HepG2 (cell line): ENCODE data around the gene GYS1. TPM values are rescaled to one million over a fixed set of nuclear protein-coding genes. Genes with fewer than 3 reads are reported as not detected.

Source experiments
- ADNP ChIP-seq: sonication (generic); formaldehyde crosslinking; IDR thresholded peaks from 2 replicates; pipeline ENCODE4 v1.4.0; 2020; ENCODE audit warnings: missing genetic modification reagents
- ARID5B ChIP-seq: IDR thresholded peaks from 2 replicates; pipeline ENCODE4 v1.4.0; 2020; ENCODE audit warnings: mild to moderate bottlenecking, missing genetic modification reagents
- ATF7-NPFF ChIP-seq: sonication (generic); formaldehyde crosslinking; IDR thresholded peaks from 2 replicates; pipeline ENCODE4 v1.8.1; 2023; ENCODE audit warnings: mild to moderate bottlenecking, low read depth, missing genetic modification reagents, moderate library complexity
- BCL3 ChIP-seq: sonication (generic); formaldehyde crosslinking; IDR thresholded peaks from 2 replicates; pipeline ENCODE4 v1.5.1; 2020; ENCODE audit warnings: mild to moderate bottlenecking, missing genetic modification reagents, moderate library complexity
- EHMT2 ChIP-seq: fragments of 200-600 bp; sonication (generic); IDR thresholded peaks from 2 replicates; pipeline ENCODE4 v1.7.0; 2017; ENCODE audit warnings: antibody characterized with exemption, low read depth, low read length, borderline replicate concordance
- FOXC1 ChIP-seq: sonication (generic); formaldehyde crosslinking; IDR thresholded peaks from 2 replicates; pipeline ENCODE4 v1.8.0; 2022; ENCODE audit warnings: mild to moderate bottlenecking, missing genetic modification reagents, borderline replicate concordance
- LBX2 ChIP-seq: sonication (generic); formaldehyde crosslinking; IDR thresholded peaks from 2 replicates; pipeline ENCODE4 v1.5.0; 2020; ENCODE audit warnings: missing genetic modification reagents, mild to moderate bottlenecking, borderline replicate concordance
- MYNN ChIP-seq: sonication (generic); formaldehyde crosslinking; IDR thresholded peaks from 2 replicates; pipeline ENCODE4 v1.4.0; 2020; ENCODE audit warnings: mild to moderate bottlenecking, low read depth, missing genetic modification reagents
- NONO ChIP-seq, 2 experiments: fragments of 450-650 bp in 1 of 2; sonication (generic) in 1 of 2; formaldehyde crosslinking in 1 of 2; IDR thresholded peaks in 1 of 2; conservative IDR thresholded peaks in 1 of 2; 2 replicates each; pipeline versions ENCODE4 v1.6.1 to v1.8.0; 2017 to 2022; ENCODE audit warnings: mild to moderate bottlenecking in 1 of 2, missing genetic modification reagents in 1 of 2, moderate library complexity in 1 of 2
- NR2F2 ChIP-seq: IDR thresholded peaks from 2 replicates; pipeline ENCODE4 v1.6.1; 2012; ENCODE audit warnings: low read depth, inconsistent platforms, borderline replicate concordance
- ONECUT2 ChIP-seq: sonication (generic); formaldehyde crosslinking; IDR thresholded peaks from 2 replicates; pipeline ENCODE4 v1.4.0; 2020; ENCODE audit warnings: missing genetic modification reagents
- RAD21 ChIP-seq: fragments of 450-650 bp; formaldehyde crosslinking; IDR thresholded peaks from 2 replicates; pipeline ENCODE4 v1.5.0; 2020; ENCODE audit warnings: mild to moderate bottlenecking
- RBM22 ChIP-seq: fragments of 200-400 bp; formaldehyde crosslinking; optimal IDR thresholded peaks from 2 replicates; pipeline ENCODE3; 2017; ENCODE audit warnings: mild to moderate bottlenecking, low read length, moderate library complexity
- ZNF687 ChIP-seq: sonication (generic); formaldehyde crosslinking; IDR thresholded peaks from 2 replicates; pipeline ENCODE4 v1.5.1; 2020; ENCODE audit warnings: mild to moderate bottlenecking, missing genetic modification reagents, moderate library complexity
- ZNF850 ChIP-seq: sonication (generic); formaldehyde crosslinking; conservative IDR thresholded peaks from 2 replicates; pipeline ENCODE4 v1.9.0; 2021; ENCODE audit warnings: mild to moderate bottlenecking, missing genetic modification reagents
- polyA plus RNA-seq, 8 experiments: library from polyadenylated mRNA; depleted of rRNA in 3 of 8; stranded (reverse) in 7 of 8; unstranded in 1 of 8; fragments of >200 nt; fragmentation: Illumina TruSeq in 4 of 8; extraction: Trizol in 4 of 8; gene quantifications; 2 replicates each; pipeline versions ENCODE4 v1.2.1 to v1.2.3, GENCODE V29; 2011 to 2016; ENCODE audit warnings: low read depth in 4 of 8, missing spikeins in 1 of 8, mixed read lengths in 1 of 8; ENCODE audit not compliant: insufficient read depth in 1 of 8
- total RNA-seq, 5 experiments: library from RNA; depleted of rRNA; stranded (reverse); fragments of >200 nt; fragmentation: Illumina TruSeq; extraction: Trizol; gene quantifications; 2 replicates each; pipeline ENCODE4 v1.2.3, GENCODE V29; 2016; ENCODE audit warnings: low read depth in 1 of 5
- TF ChIP-seq, protein P1 (sequence below): sonication (generic); formaldehyde crosslinking; IDR thresholded peaks from 2 replicates; pipeline ENCODE4 v1.5.0; 2020; ENCODE audit warnings: mild to moderate bottlenecking, missing genetic modification reagents

GYS1 gene
- total and polyA plus RNA-seq, 2 of the 13 experiments (the other 11 are each of a cell fraction or from before 2014, with no cell fraction given): 18.4 to 42.1 TPM

DNA sequence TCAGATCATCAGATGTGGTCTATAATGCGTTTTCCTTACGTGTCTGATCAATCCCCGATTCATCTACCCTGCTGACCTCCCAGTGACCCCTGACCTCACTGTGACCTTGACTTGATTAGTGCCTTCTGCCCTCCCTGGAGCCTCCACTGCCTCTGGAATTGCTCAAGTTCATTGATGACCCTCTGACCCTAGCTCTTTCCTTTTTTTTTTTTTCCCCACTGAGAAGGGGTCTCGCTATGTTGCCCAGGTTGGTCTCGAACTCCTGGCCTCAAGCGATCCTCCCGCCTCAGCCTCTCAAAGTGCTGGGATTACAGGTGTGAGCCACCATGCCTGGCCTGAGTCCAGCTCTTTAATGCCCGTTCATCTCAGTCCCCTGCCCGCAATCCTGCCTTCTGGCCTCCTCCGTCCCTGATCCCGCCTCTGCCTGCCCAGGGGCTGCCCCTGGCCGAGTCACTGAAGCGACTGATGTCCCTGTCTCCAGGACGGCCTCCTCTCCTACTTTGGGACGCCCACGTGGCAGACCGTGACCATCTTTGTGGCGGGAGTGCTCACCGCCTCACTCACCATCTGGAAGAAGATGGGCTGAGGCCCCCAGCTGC, 32.0 kb downstream of the GYS1 start (continued):
- TF ChIP-seq ARID5B (CRISPR knock-in tag) (peak; percentile 19; the same call in 1 of the 2 replicates), RBM22 (peak; percentile 65), ADNP (CRISPR knock-in tag) (0 out of 2 replicates have a peak, but pooled peaks have one; percentile 32), ATF7-NPFF (0 out of 2 replicates have a peak, but pooled peaks have one; percentile 5), LBX2 (CRISPR knock-in tag) (0 out of 2 replicates have a peak, but pooled peaks have one; percentile 31), NR2F2 (peak; percentile 82), FOXC1 (CRISPR knock-in tag) (0 out of 2 replicates have a peak, but pooled peaks have one; percentile 13), EHMT2 (no peak), ONECUT2 (0 out of 2 replicates have a peak, but pooled peaks have one; percentile 9), MYNN (CRISPR knock-in tag) (no peak), BCL3 (CRISPR knock-in tag) (no peak), ZNF687 (CRISPR knock-in tag) (peak; percentile 57), NONO (IDR thresholded peaks at IDR 0.05) (no peak), NONO (CRISPR knock-in tag; conservative IDR thresholded peaks at IDR 0.05) (peak; percentile 71; the same call in 1 of the 2 replicates), ZNF850 (no peak), RAD21 (CRISPR knock-in tag) (0 out of 2 replicates have a peak, but pooled peaks have one; percentile 7)
- TF ChIP-seq, protein P1, sequence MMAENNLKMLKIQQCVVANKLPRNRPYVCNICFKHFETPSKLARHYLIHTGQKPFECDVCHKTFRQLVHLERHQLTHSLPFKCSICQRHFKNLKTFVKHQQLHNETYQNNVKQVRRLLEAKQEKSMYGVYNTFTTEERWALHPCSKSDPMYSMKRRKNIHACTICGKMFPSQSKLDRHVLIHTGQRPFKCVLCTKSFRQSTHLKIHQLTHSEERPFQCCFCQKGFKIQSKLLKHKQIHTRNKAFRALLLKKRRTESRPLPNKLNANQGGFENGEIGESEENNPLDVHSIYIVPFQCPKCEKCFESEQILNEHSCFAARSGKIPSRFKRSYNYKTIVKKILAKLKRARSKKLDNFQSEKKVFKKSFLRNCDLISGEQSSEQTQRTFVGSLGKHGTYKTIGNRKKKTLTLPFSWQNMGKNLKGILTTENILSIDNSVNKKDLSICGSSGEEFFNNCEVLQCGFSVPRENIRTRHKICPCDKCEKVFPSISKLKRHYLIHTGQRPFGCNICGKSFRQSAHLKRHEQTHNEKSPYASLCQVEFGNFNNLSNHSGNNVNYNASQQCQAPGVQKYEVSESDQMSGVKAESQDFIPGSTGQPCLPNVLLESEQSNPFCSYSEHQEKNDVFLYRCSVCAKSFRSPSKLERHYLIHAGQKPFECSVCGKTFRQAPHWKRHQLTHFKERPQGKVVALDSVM (CRISPR knock-in tag): peak; percentile 89
